Heart right ventricle (tissue), 16 donors: ENCODE results near the gene KNDC1. TPM values are rescaled to one million over a fixed set of nuclear protein-coding genes. Genes with fewer than 3 reads are reported as not detected.
A peak's percentile ranks its signal among the peaks of the same experiment; 100 is the strongest.

Experiments
- ATAC-seq, 8 donors: fragments of 200-7000 bp; cut with Tn5 transposase; one replicate each; pipeline ENCODE4 v1.9.1; 2020; ENCODE audit warnings: mild to moderate bottlenecking in 8 of 8, moderate library complexity in 8 of 8, moderate number of reproducible peaks in 1 of 8
- DNase-seq, 2 donors: peaks; one replicate each; pipeline ENCODE4 v3.0.0-alpha.2; 2020
- H3K27ac ChIP-seq, 10 donors: fragments of 200-600 bp; sonication (generic) in 2 of 10; one replicate each; pipeline versions ENCODE4 v1.5.0 to v1.8.0; 2020 to 2022; ENCODE audit warnings: mild to moderate bottlenecking in 3 of 10
- H3K27me3 ChIP-seq, 7 donors: fragments of 200-600 bp; one replicate each; pipeline ENCODE4 v1.8.0; 2021 to 2022; ENCODE audit warnings: mild to moderate bottlenecking in 2 of 7
- H3K36me3 ChIP-seq, 9 donors: fragments of 200-600 bp; sonication (generic) in 1 of 9; one replicate each; pipeline versions ENCODE4 v1.5.0 to v1.8.0; 2020 to 2022; ENCODE audit warnings: mild to moderate bottlenecking in 2 of 9
- H3K4me1 ChIP-seq, 9 donors: fragments of 200-600 bp; sonication (generic) in 1 of 9; one replicate each; pipeline versions ENCODE4 v1.5.0 to v1.8.0; 2020 to 2022; ENCODE audit warnings: mild to moderate bottlenecking in 4 of 9
- H3K4me3 ChIP-seq, 10 donors: fragments of 200-600 bp; sonication (generic) in 2 of 10; one replicate each; pipeline versions ENCODE4 v1.5.0 to v1.8.0; 2020 to 2022; ENCODE audit warnings: mild to moderate bottlenecking in 7 of 10, moderate library complexity in 2 of 10
- H3K9me3 ChIP-seq, 11 donors: fragments of 200-600 bp in 10 of 11; sonication (generic) in 2 of 11; one replicate each; pipeline versions ENCODE4 v1.5.0 to v1.8.0; 2013 to 2022; ENCODE audit warnings: mild to moderate bottlenecking in 2 of 11, control low read depth in 1 of 11, moderate library complexity in 1 of 11
- CTCF ChIP-seq, 9 donors: fragments of 200-600 bp; sonication (generic) in 2 of 9; IDR thresholded peaks; one replicate each; pipeline versions ENCODE4 v1.5.0 to v1.8.0; 2021 to 2022; ENCODE audit warnings: antibody characterized with exemption in 9 of 9, mild to moderate bottlenecking in 5 of 9, moderate library complexity in 1 of 9
- WGBS, 2 donors: extraction: QIAGEN DNeasy Blood & Tissue Kit; methylation state at CpG; one replicate each; pipeline ENCODE4 v1.1.7; 2013; ENCODE audit warnings: inconsistent platforms in 1 of 2; 5-methylcytosine and 5-hydroxymethylcytosine counted together
- intact Hi-C, 10 donors: fragments of 100-400 bp; cut with DNase I; formaldehyde crosslinking; loops; one replicate each; pipeline versions ENCODE4 v1.11.1 to v1.14.2; 2022
- polyA plus RNA-seq, 2 donors: library from polyadenylated mRNA; stranded (reverse); fragments of 200-250 nt; gene quantifications; one replicate each; pipeline ENCODE4 v1.2.3, GENCODE V29; 2013
- total RNA-seq, 10 donors: library from RNA; stranded (reverse); fragmentation: NEBNext Ultra II Directional in 3 of 10; extraction: Animal tissue kit (Norgen Biotek cat#: 25700) in 3 of 10; gene quantifications; one replicate each; pipeline versions ENCODE4 v1.2.1 to v1.2.4, GENCODE V29; 2021 to 2023
- donor health status: Arrhythmogenic right ventricular cardiomyopathy.
- donor health status: ischemic (EF 13 %, LVEDD 7.1; RV severe dilation, severe dysfunction).
- donor health status: healthy with polysubstance abuse.
- donor health status: DM: no; HTN: yes; CAD: no.
- donor health status: DM: no; HTN: no; CAD: no.
- donor health status: ischemic (EF 25% LVEDD 6.9; RV normal size, moderate dysfunction).
- donor health status: ischemic (EF 25% LVEDD 5.7; RV mildly dilated, moderate dysfunction).
- donor health status: healthy.
- donor health status: DM: yes; HTN: yes; CAD: no.
- donor health status: Ischemic cardiomyopathy.
- donor health status: ischemic (EF 35%, LVEDD 5.7; RV mildly dilated, moderate dysfunction).
- donor health status: nonischemic (EF 11% LVEDD 7.7; RV severe dilation, severe dysfunction).
- donor health status: DM: yes; HTN: yes; CAD: no.
- donor health status: PGD.
- donor health status: ischemic (EF 29% LVEDD 5.4; RV normal size, mild dysfunction).
- donor health status: nonischemic (EF 23%, LVEDD 6.1; RV moderate dilation, normal function).

Gene KNDC1
- total and polyA plus RNA-seq, 12 donors: 0.04 to 0.88 (median 0.14) TPM; not detected in 3

DNA sequence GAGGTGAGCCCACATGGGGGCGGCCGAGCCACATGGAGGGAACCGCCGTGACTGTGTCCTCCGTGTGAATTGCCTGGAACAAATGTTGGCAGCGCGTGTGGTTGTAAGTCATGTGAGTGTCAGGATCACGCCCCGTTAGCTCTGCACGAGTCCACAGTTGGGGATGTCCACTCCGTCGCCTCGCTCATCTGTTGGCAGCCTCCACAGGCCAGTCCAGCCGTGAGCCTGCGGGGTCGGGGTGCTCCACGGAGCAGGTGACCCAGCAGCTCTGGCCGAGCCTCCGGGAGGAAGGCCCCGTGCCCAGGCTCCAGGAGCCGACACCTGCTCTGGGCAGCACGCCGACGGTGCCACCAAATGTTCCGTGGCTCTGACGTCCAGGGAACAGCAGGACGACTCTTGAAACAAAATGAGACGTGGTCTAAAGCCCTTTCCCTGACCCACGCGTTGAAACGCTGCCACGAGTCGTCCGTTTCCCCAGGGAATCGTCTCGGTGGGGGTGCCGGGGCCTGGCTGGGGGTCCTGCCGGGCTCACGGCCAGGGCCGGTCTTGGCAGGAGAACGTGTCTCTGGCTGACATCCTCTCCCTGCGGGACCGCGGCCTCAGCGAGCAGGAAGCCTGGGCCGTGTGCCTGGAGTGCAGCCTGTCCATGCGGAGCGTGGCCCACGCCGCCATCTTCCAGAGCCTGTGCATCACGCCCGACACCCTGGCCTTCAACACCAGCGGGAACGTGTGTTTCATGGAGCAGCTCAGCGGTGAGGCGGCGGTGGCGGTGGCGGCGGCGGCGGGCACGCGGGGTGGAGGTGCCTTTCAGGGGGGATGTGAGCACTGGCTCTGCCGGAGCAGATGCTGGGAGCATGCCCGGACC, 7.0 kb downstream of the KNDC1 start:
- ATAC-seq (peak in 2 of 8 donors; percentile 32 to 41), DNase-seq (no peak)
- Histone ChIP-seq H3K36me3 (no peaks in the 10 kb centered on the region), H3K27ac (no peak overlapping the region), H3K4me3 (no peak overlapping the region), H3K9me3 (no peaks in the 10 kb centered on the region), H3K4me1 (no peaks in the 10 kb centered on the region), H3K27me3 (peaks cover 5 to 55% (median 42%) of the 10 kb centered on the region in 7 donors)
- no peak for TF ChIP-seq CTCF (IDR thresholded peaks at IDR 0.05)
- 75% methylated on average over 66 of the region's 66 CpGs for WGBS, 2 donors
- intact Hi-C loops: no loop called here

GRCh38 chr10:133167693-133168616, 7.9 kb downstream of the KNDC1 start:
- no peak for TF ChIP-seq CTCF (IDR thresholded peaks at IDR 0.05)
- 86% methylated on average over 35 to 37 of the region's 37 CpGs for WGBS, 2 donors
- Histone ChIP-seq H3K36me3 (no peaks in the 10 kb centered on the region), H3K27me3 (peaks cover 0 to 51% (median 39%) of the 10 kb centered on the region in 7 donors), H3K9me3 (no peaks in the 10 kb centered on the region), H3K27ac (no peak overlapping the region), H3K4me1 (no peaks in the 10 kb centered on the region), H3K4me3 (no peak overlapping the region)
- intact Hi-C loops: no loop called here
- ATAC-seq: no peak
- DNase-seq: no peak

DNA sequence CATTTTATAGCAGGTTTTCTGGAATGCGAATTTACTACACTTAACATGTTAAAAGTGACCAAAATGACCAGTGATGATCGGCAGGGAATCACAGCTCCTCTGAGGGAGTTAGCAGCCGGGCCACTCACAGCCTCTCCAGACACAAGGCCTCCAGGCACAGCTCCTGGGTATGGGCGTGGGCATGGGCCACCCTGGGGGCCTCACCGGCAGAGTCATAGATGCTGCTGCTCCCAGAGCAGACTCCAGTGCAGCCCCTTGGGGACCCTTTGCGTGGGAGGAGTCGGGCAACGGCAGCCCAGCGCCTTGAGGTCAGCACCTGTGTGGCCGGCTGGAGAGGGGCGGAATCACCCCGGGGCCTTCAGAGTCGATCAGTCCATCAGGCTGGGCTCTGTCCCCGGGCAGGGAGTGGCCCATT, 8.6 kb downstream of the KNDC1 start:
- Histone ChIP-seq H3K27me3 (peaks cover 0 to 47% (median 33%) of the 10 kb centered on the region in 7 donors), H3K27ac (no peak overlapping the region), H3K4me3 (no peak overlapping the region), H3K4me1 (no peaks in the 10 kb centered on the region), H3K36me3 (no peaks in the 10 kb centered on the region), H3K9me3 (no peaks in the 10 kb centered on the region)
- no peak for TF ChIP-seq CTCF (IDR thresholded peaks at IDR 0.05)
- DNase-seq (no peak), ATAC-seq (no peak)
- intact Hi-C loops: no loop called here
- 84% methylated on average over 14 of the region's 14 CpGs for WGBS, 2 donors

DNA sequence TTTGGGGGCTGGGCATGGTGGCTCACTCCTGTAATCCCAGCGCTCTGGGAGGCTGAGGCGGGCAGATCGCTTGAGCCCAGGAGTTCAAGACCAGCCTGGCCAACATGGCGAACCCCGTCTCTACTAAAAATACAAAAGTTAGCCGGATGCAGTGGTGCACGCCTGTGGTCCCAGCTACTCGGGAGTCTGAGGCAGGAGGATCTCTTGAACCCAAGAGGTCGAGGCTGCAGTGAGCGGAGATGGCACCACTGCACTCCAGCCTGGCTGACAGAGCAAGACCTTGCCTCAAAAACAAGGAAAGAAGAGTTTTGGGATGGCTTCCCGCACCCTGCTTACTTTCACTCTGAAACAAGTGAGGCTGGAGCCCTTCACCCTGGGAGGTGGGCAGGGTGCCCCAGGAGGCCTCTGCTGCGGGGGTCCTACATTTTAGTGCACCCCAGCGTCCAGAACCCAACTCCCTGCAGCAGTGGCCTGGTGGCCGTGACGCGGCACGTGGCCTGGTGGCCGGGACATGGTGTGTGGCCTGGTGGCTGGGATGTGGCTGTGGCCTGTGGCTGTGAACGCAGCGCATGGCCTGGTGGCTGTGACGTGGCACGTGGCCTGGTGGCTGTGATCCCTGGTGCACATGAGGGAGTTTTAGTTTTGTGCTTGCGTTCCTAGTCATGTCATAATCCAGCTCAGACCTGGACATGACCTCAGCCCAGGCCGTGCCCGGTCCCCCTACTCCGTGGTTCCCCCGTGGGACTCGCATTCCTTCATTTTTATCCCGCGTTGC, 9.3 kb downstream of the KNDC1 start:
- Histone ChIP-seq H3K27ac (no peak overlapping the region), H3K36me3 (no peaks in the 10 kb centered on the region), H3K4me1 (no peaks in the 10 kb centered on the region), H3K4me3 (no peak overlapping the region), H3K9me3 (no peaks in the 10 kb centered on the region), H3K27me3 (peaks cover 0 to 40% (median 29%) of the 10 kb centered on the region in 7 donors)
- ATAC-seq: no peak
- WGBS, 2 donors: 94% methylated on average over 30 of the region's 30 CpGs
- TF ChIP-seq CTCF (IDR thresholded peaks at IDR 0.05): no peak
- DNase-seq: no peak
- intact Hi-C loops: no loop called here
